GM12878 (cell line): Measurements from ENCODE around the gene PDSS2. TPM values are rescaled to one million over a fixed set of nuclear protein-coding genes. Genes with fewer than 3 reads are reported as not detected.

Experiments
- ATAC-seq: fragments of 200-7000 bp; cut with Tn5 transposase; 3 replicates; pipeline ENCODE4 v1.9.1; 2020; ENCODE audit warnings: mild to moderate bottlenecking, moderate library complexity
- BruUV-seq: library from RNA; stranded (reverse); fragments of 400-500 nt; replicated peaks from 2 replicates; lab custom pipeline; 2021; lab: Mats Ljungman, UMichigan
- CTCF ChIA-PET: fragments of 300-600 bp; sonication (Branson Sonifier 250); formaldehyde crosslinking; extraction: SDS; loops from one replicate; lab custom pipeline; 2021; ENCODE audit warnings: inconsistent platforms; lab: Yijun Ruan, JAX
- POLR2A ChIA-PET: fragments of 350-600 bp; formaldehyde crosslinking; extraction: SDS; loops from one replicate; lab custom pipeline; 2021; ENCODE audit warnings: inconsistent platforms; lab: Charles Lee
- RAD21 ChIA-PET: fragments of 300-600 bp; sonication (Branson Sonifier 250); formaldehyde crosslinking; loops from one replicate; lab custom pipeline; 2023; ENCODE audit warnings: antibody characterized with exemption; ENCODE audit not compliant: unreplicated experiment; lab: Charles Lee
- SMC1A ChIA-PET: fragments of 300-600 bp; sonication (Branson Sonifier 250); formaldehyde crosslinking; loops from one replicate; lab custom pipeline; 2023; ENCODE audit not compliant: unreplicated experiment, uncharacterized antibody; lab: Charles Lee
- DNase-seq: peaks from one replicate; pipeline ENCODE4 v3.0.0-alpha.2; 2011; ENCODE audit warnings: low read depth, low spot score
- FAIRE-seq: peaks from 3 replicates; lab custom pipeline; 2011; peaks lifted over from hg19 to GRCh38; lab: Jason Lieb, UNC
- H2AFZ ChIP-seq: 2 replicates; pipeline ENCODE4 v1.6.0; 2011; ENCODE audit warnings: low read depth, low read length, control low read depth; ENCODE audit not compliant: control insufficient read depth
- H3K27ac ChIP-seq: 2 replicates; pipeline ENCODE4 v1.5.1; 2011; ENCODE audit warnings: control low read depth; ENCODE audit not compliant: control insufficient read depth, insufficient read depth
- H3K27me3 ChIP-seq, 2 experiments: replicated peaks in 1 of 2; 2 replicates each; pipeline versions ENCODE4 v1.6.0 to v1.6.1; 2011; ENCODE audit warnings: low read length in 1 of 2; ENCODE audit not compliant: control insufficient read depth in 2 of 2, insufficient read depth in 2 of 2
- H3K36me3 ChIP-seq, 2 experiments: 2 replicates each; pipeline ENCODE4 v1.5.1; 2011; ENCODE audit warnings: low read length in 1 of 2; ENCODE audit not compliant: control insufficient read depth in 2 of 2, insufficient read depth in 2 of 2
- H3K4me1 ChIP-seq: 2 replicates; pipeline ENCODE4 v1.6.1; 2011; ENCODE audit warnings: mild to moderate bottlenecking, low read length, moderate library complexity, mixed read lengths; ENCODE audit not compliant: control insufficient read depth, insufficient read depth
- H3K4me2 ChIP-seq: 2 replicates; pipeline ENCODE4 v1.6.0; 2011; ENCODE audit warnings: control low read depth; ENCODE audit not compliant: control insufficient read depth, insufficient read depth
- H3K4me3 ChIP-seq: fragments of 200-600 bp; sonication (generic); 2 replicates; pipeline ENCODE4 v1.5.1; 2016
- H3K79me2 ChIP-seq: 2 replicates; pipeline ENCODE4 v1.6.0; 2011; ENCODE audit warnings: low read length; ENCODE audit not compliant: control insufficient read depth, insufficient read depth
- H3K9ac ChIP-seq: 2 replicates; pipeline ENCODE4 v1.8.0; 2011; ENCODE audit warnings: low read length, control low read depth, mixed read lengths; ENCODE audit not compliant: control insufficient read depth, insufficient read depth
- H3K9me3 ChIP-seq: replicated peaks from 3 replicates; pipeline ENCODE4 v1.5.1; 2011; ENCODE audit warnings: mild to moderate bottlenecking, low read length; ENCODE audit not compliant: control insufficient read depth, insufficient read depth
- H4K20me1 ChIP-seq: 2 replicates; pipeline ENCODE4 v1.6.0; 2011; ENCODE audit not compliant: control insufficient read depth, insufficient read depth
- BCL3 ChIP-seq: IDR thresholded peaks from 2 replicates; pipeline ENCODE4 v1.6.1; 2011; ENCODE audit warnings: borderline replicate concordance, low read depth, mild to moderate bottlenecking, moderate library complexity, low read length; ENCODE audit not compliant: insufficient read depth, poor library complexity, severe bottlenecking
- CBFB ChIP-seq: IDR thresholded peaks from 2 replicates; pipeline ENCODE4 v1.6.1; 2016; ENCODE audit warnings: antibody characterized with exemption, low read depth
- EED ChIP-seq: sonication (generic); IDR thresholded peaks from 2 replicates; pipeline ENCODE4 v1.6.1; 2016; ENCODE audit warnings: antibody characterized with exemption, low read depth
- ELK1 ChIP-seq: IDR thresholded peaks from 2 replicates; pipeline ENCODE4 v1.6.1; 2012; ENCODE audit warnings: low read depth, low read length, improper control_type of control experiment
- GATAD2B ChIP-seq: fragments of 450-650 bp; conservative IDR thresholded peaks from 2 replicates; pipeline ENCODE4 v1.6.1; 2017; ENCODE audit warnings: low read depth, mild to moderate bottlenecking, moderate library complexity
- IKZF2 ChIP-seq, 2 experiments: fragments of 450-650 bp; IDR thresholded peaks; 2 replicates each; pipeline ENCODE4 v1.6.1; 2017; ENCODE audit warnings: mild to moderate bottlenecking in 2 of 2, moderate library complexity in 2 of 2
- IRF3 ChIP-seq: fragments of 450-650 bp; IDR thresholded peaks from 2 replicates; pipeline ENCODE4 v1.6.1; 2014; ENCODE audit warnings: mild to moderate bottlenecking
- MXI1 ChIP-seq: fragments of 150-350 bp; IDR thresholded peaks from 2 replicates; pipeline ENCODE4 v1.6.1; 2011; ENCODE audit warnings: low read depth, mild to moderate bottlenecking, inconsistent platforms, low read length, improper control_type of control experiment
- NR2C2 ChIP-seq: IDR thresholded peaks from 2 replicates; pipeline ENCODE4 v1.6.1; 2011; ENCODE audit warnings: borderline replicate concordance, low read depth; ENCODE audit not compliant: control insufficient read depth, insufficient read length
- PAX5 ChIP-seq: IDR thresholded peaks from 2 replicates; pipeline ENCODE4 v1.6.1; 2011; ENCODE audit warnings: low read depth, low read length, borderline replicate concordance
- RBBP5 ChIP-seq: fragments of 200-600 bp; sonication (generic); conservative IDR thresholded peaks from 2 replicates; pipeline ENCODE4 v1.6.1; 2016
- RUNX3 ChIP-seq: IDR thresholded peaks from 2 replicates; pipeline ENCODE4 v1.6.1; 2012; ENCODE audit warnings: low read length, inconsistent platforms
- STAT1 ChIP-seq: fragments of 450-650 bp; conservative IDR thresholded peaks from 2 replicates; pipeline ENCODE4 v1.6.1; 2014; ENCODE audit warnings: antibody characterized with exemption, mild to moderate bottlenecking
- SUPT20H ChIP-seq: IDR thresholded peaks from 2 replicates; pipeline ENCODE4 v1.6.1; 2011; ENCODE audit warnings: low read depth, mild to moderate bottlenecking, low read length, moderate library complexity, borderline replicate concordance; ENCODE audit not compliant: control insufficient read depth
- ZNF687 ChIP-seq: fragments of 450-650 bp; IDR thresholded peaks from 2 replicates; pipeline ENCODE4 v1.6.1; 2017; ENCODE audit warnings: mild to moderate bottlenecking, moderate library complexity
- WGBS: methylation state at CpG from one replicate; pipeline ENCODE4 v1.1.6; 2016; ENCODE audit warnings: low lambda C conversion rate; ENCODE audit not compliant: insufficient replicate concordance, insufficient coverage; ENCODE audit errors: missing lambda C conversion rate; 5-methylcytosine and 5-hydroxymethylcytosine counted together
- in situ Hi-C: fragments of 300-500 bp; cut with MboI; formaldehyde crosslinking; loops from 9 replicates; pipeline ENCODE4 v1.14.3; 2018; ENCODE audit warnings: mixed read lengths
- intact Hi-C: fragments of 100-400 bp; cut with micrococcal nuclease; formaldehyde crosslinking; loops from one replicate; pipeline ENCODE4 v1.14.2; 2022; ENCODE audit not compliant: unreplicated experiment
- polyA plus RNA-seq, 11 experiments: library from polyadenylated mRNA; depleted of rRNA in 4 of 11; unstranded in 6 of 11; stranded (reverse) in 5 of 11; fragments of >200 nt; fragmentation: Nextera tagmentation in 4 of 11; fragmentation: Illumina TruSeq in 1 of 11; extraction: Ambion mirVana in 4 of 11; extraction: Trizol in 1 of 11; gene quantifications; 1 replicate in 1 of 11; 2 replicates in 10 of 11; pipeline versions ENCODE4 v1.2.1 to v1.2.3, GENCODE V29; 2011 to 2016; ENCODE audit warnings: inconsistent platforms in 2 of 11, missing spikeins in 2 of 11, low read depth in 1 of 11
- total RNA-seq, 4 experiments: library from RNA; depleted of rRNA in 3 of 4; stranded (reverse); fragments of >200 nt in 3 of 4; fragmentation: Illumina TruSeq in 1 of 4; extraction: Trizol in 1 of 4; gene quantifications; 2 replicates each; pipeline versions ENCODE4 v1.2.1 to v1.2.3, GENCODE V29; 2013 to 2021

Gene PDSS2
- total and polyA plus RNA-seq, 10 of the 15 experiments (the other 5 are each of a cell fraction or from before 2014, with no cell fraction given) = 7.7 to 15.5 (median 9.6) TPM

- TF ChIP-seq NR2C2 (no peak), PAX5 (no peak), IKZF2 (IDR thresholded peaks at IDR 0.05) (no peak), ELK1 (no peak), GATAD2B (no peak), CBFB (no peak), BCL3 (no peak), STAT1 (no peak), ZNF687 (no peak), RUNX3 (no peak), IRF3 (no peak), RBBP5 (no peak), SUPT20H (no peak), EED (no peak), MXI1 (no peak)
- FAIRE-seq (no peak), DNase-seq (no peak), ATAC-seq (no peak)
- H3K4me3 ChIP-seq = no peak overlapping the region
- in situ Hi-C loops = no loop called here
- H3K9me3 ChIP-seq = no peaks in the 10 kb centered on the region
- no peak overlapping the region for H3K9ac ChIP-seq
- H3K79me2 ChIP-seq = no peaks in the 10 kb centered on the region
- no peaks in the 10 kb centered on the region for H3K4me1 ChIP-seq
- H3K27ac ChIP-seq = no peak overlapping the region
- H4K20me1 ChIP-seq = no peaks in the 10 kb centered on the region
- TSS peak; percentile 44 for BruUV-seq
- ChIA-PET POLR2A (no interaction called here), RAD21 (no interaction called here), CTCF (interaction anchor here (0.7 kb wide), 1 partner anchor 1175 kb away, joined by 3 read pairs; no protein-coding TSS in a partner anchor), SMC1A (no interaction called here)
- no peaks in the 10 kb centered on the region for H3K36me3 ChIP-seq
- intact Hi-C loops = no loop called here
- 84% methylated on average over 4 of the region's 4 CpGs for WGBS
- H3K27me3 ChIP-seq = no peaks in the 10 kb centered on the region
- no peak overlapping the region for H3K4me2 ChIP-seq
- H2AFZ ChIP-seq = no peak overlapping the region
These were observed 266.5 kb downstream of the PDSS2 start for GRCh38 chr6:107192830-107193229.
